Activated CD4-positive, alpha-beta T cell treated with anti-CD3 and anti-CD28 coated beads, Interleukin-2, Interleukin-4, amounts not matched to agents 100 ng/mL and 50 ng/mL, durations not matched to agents 16 hours and 8 hours (primary cell): Measurements from ENCODE around the gene IER2.
"Not testable (repeated sequence)": the region's sequence is repeated elsewhere in the genome, so short reads cannot be mapped to it uniquely, and the experiment has no call there.

Experiments
- DNase-seq: peaks from one replicate; pipeline ENCODE4 v3.0.0-alpha.2; 2020; ENCODE audit warnings: low spot score

IER2 gene

GRCh38 chr19:13163609-13164342, 13.6 kb downstream of the IER2 start:
- DNase-seq, result peak; percentile 41

GRCh38 chr19:13164343-13165161, 14.3 kb downstream of the IER2 start:
- DNase-seq, result peak; percentile 37

- no peak for DNase-seq
These were observed 15.2 kb downstream of the IER2 start for GRCh38 chr19:13165162-13165997.

- DNase-seq, result not testable (repeated sequence)
These were observed 15.9 kb downstream of the IER2 start for GRCh38 chr19:13166151-13166550.

GRCh38 chr19:13169769-13170168, 19.6 kb downstream of the IER2 start:
- DNase-seq, result no peak

- DNase-seq, result no peak
These were observed 20.9 kb downstream of the IER2 start for GRCh38 chr19:13171146-13171545.

- DNase-seq, result no peak
These were observed 22.3 kb downstream of the IER2 start for GRCh38 chr19:13172346-13173138.

GRCh38 chr19:13173139-13173737, 23.0 kb downstream of the IER2 start:
- no peak for DNase-seq

- no peak for DNase-seq
These were observed 26.1 kb downstream of the IER2 start for GRCh38 chr19:13176345-13176744.

GRCh38 chr19:13177584-13177983, 27.4 kb downstream of the IER2 start:
- DNase-seq, result not testable (repeated sequence)

- not testable (repeated sequence) for DNase-seq
These were observed 28.1 kb downstream of the IER2 start for GRCh38 chr19:13178291-13178690.

- no peak for DNase-seq
These were observed 31.7 kb downstream of the IER2 start for GRCh38 chr19:13181747-13182388.

- DNase-seq, result not testable (repeated sequence)
These were observed 34.7 kb downstream of the IER2 start for GRCh38 chr19:13184926-13185325.

GRCh38 chr19:13185763-13186657, 35.8 kb downstream of the IER2 start:
- DNase-seq, result not testable (repeated sequence)

GRCh38 chr19:13186688-13187087, 36.5 kb downstream of the IER2 start:
- not testable (repeated sequence) for DNase-seq

GRCh38 chr19:13187419-13187818, 37.2 kb downstream of the IER2 start:
- DNase-seq, result no peak

- no peak for DNase-seq
These were observed 39.4 kb downstream of the IER2 start for GRCh38 chr19:13189600-13189999.

GRCh38 chr19:13190781-13191540, 40.8 kb downstream of the IER2 start:
- no peak for DNase-seq

GRCh38 chr19:13195678-13196077, 45.5 kb downstream of the IER2 start:
- peak; percentile 42 for DNase-seq
